Measurements from ENCODE around the gene PIK3CD.
"Not testable (repeated sequence)": the region's sequence is repeated elsewhere in the genome, so short reads cannot be mapped to it uniquely, and the experiment has no call there.

The PIK3CD gene

DNA sequence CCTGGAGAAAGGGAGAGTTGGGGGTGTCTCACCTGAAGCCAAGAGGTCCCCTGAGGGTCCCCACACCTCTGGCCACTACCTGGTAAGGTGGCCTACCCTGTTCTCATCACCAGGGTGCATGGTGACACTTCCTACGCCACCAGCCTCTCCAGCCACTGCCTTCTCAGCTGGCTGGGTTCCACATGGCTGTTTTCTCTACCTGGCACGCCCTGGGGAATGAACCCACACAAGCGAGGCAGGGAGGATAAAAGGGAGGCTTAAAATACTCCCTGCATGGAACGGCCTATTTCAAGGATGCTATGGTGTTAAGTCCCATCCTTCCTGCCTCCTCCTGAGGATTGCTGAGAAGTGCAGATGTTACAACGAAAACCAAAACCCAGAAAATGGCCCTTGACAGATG is 84.7 kb downstream of the PIK3CD start:
- DNase-seq (ENCODE audit: low spot score), result no peak

DNA sequence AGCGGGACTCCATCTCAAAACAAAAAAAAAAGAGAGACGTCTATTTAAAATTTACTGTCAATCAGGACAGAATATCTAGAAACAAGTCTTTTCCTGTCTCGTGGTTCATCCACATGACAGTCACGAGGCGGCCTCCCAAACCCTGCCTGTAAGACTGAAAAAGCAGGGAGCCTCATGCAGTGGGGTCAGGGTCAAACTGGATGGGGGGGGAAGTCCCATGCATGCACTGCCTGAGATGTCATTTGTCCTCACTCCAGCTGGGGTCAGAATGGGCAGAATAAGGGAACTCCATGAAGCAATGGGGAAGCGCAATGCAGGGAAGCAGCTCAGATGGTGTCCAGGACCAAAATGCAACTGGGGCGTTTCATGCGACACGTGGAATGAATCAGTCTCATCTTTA is 85.5 kb downstream of the PIK3CD start:
- no peak for DNase-seq (ENCODE audit: low spot score)

DNA sequence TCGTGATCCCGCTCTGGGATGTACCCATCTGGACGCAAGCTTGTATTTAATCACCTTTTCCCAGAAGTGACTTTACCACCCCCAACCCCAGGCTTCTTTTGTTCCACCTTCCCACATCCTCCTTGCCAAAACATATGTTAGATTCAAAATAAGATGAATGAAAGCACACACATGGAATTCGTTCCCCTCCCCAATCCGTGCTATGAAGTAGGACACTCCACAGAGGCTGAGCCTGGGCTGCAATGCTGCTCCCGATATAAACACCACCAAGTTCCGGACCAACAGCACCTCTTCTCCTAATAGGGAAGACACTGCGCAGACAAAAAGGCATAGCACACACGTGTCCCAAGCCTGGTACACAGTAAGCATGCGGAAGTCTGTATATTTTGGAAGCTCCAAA is 86.1 kb downstream of the PIK3CD start:
- DNase-seq (ENCODE audit: low spot score), result no peak

DNA sequence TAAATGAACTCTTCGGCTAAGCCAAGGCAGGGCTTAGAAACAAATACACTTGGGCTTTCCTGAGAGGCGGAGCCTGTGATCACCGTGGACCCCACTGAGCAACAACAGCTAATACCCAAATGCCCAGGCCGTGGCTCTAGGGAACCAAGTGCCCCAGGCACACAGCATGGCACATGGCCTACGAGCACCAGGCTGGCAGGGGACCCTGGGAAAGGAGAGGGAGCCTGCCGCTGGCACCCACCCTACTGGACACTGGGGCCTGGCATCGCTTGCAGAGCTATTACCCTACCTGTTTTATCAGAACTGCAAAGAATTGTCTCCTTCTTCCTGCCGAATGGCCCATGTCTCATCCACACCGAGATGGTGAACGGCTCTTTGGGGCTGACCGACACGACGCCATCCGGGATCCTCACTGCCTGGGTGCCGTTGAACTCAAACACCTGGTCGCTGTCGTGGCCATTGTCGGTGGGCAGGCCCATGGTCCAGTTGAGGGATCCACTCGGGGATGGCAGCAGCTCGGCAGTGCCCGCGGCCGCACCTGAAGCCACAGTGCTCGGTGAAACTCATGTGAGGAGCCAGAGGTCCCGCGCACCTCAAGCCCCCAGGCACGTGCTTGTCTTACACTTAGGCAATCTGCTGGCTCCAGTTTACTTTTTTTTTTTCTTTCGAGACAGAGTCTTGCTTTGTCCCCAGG is 92.7 kb downstream of the PIK3CD start:
- no peak for DNase-seq (ENCODE audit: low spot score)

DNA sequence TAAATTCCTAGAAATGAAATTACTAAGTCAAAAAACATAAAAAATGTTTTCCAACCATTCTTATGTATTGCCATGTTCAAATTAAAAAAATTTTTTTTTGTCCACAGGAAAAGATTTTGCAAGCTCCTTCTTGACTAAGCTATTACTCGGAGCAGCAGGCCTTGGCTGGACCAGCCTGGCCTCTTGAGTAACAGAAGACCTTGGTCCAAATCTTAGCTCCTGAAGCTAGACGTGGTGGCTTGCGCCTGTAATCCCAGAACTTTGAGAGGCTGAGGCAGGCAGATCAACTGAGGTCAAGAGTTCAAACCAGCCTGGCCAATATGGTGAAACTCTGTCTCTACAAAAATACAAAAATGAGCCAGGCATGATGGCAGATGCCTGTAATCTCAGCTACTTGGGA is 94.7 kb downstream of the PIK3CD start:
- no peak for DNase-seq (ENCODE audit: low spot score)

DNA sequence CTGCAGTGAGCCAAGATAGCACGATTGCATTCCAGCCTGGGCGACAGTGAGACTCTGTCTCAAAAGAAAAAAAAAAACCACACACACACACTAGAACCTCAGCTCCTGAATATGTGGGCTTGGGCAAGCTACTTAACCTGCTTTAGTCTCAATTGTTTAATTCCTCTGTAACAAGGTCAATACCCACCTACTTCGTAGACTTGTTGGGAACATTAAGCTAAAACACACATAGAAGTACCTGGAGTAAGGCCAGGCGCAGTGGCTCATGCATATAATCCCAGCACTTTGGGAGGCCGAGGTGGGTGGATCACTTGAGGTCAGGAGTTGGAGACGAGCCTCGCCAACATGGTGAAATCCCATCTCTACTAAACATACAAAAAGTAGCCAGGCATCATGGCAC is 95.1 kb downstream of the PIK3CD start:
- DNase-seq (ENCODE audit: low spot score), result no peak

DNA sequence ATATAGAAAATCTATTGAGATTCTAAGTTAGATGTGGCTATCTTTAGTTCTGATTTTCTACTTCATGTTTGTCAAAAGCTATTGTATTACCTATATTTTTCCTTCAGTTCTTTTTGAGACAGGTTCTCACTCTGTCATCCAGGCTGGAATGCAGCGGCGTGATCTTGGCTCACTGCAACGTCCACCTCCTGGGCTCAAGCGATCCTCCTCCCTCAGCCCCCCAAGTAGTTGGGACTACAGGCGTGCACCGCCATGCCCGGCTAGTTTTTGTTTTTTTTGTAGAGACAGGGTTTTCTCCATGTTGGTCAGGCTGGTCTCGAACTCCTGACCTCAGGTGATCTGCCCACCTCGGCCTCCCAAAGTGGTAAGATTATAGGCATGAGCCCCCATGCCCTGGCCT is 96.9 kb downstream of the PIK3CD start:
- DNase-seq (ENCODE audit: low spot score), result not testable (repeated sequence)

DNA sequence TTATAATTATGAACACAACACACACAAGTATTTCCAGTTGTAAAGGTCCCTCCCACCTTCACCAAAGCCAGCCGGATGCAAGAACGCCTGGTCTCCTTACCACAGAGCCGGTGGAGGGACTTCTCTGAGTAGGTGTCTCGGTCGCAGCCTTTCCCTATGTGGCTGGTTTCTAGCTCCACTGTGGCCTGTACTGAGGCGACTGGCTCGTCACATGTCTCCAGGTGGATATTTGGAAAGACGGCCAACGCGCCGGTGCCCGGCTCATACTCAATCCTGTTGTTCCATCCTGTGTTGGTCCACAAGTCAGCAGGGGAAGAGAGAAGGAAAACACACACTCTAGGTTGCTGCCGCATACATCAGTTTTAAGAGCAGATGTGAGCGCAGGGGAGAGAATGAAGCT is 97.8 kb downstream of the PIK3CD start:
- DNase-seq (ENCODE audit: low spot score), result no peak

DNA sequence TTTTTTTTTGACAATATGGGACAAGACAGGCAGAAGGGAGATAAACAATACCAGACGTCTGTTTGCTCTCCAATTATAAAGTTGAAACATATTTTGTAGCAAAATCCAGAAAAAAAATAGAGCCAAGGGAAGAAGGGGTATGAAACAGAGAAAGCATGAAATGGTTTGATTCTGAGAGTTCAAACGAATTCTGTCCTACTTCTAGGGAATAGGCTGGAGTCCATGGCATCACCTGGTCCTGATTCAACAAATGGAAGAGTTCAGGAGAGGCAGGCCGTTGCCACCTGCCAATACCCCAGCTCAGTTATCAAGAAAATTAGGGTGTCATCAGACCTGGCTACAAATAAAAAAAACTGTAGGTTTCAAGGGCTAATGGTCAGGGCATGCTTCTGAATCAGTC is 100.4 kb downstream of the PIK3CD start:
- DNase-seq (ENCODE audit: low spot score), result no peak

DNA sequence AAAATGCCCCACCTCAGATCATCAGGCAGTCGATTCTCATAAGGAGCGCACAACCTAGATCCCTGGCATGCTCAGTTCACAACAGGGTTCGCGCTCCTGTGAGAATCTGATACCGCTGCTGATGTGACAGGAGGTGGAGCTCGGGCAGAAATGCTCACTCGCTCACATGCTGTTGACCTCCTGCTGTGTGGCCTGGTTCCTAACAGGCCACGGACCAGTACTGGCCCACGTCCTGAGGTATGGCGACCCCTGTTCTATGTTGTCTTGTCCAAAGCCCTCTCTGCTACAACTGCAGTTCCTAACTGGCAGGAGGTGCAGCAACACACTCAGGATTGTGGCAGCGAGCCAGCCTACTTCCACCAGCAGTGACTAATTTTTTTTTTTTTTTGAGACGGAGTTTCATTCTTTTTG is 101.6 kb downstream of the PIK3CD start:
- DNase-seq (ENCODE audit: low spot score), result no peak

DNA sequence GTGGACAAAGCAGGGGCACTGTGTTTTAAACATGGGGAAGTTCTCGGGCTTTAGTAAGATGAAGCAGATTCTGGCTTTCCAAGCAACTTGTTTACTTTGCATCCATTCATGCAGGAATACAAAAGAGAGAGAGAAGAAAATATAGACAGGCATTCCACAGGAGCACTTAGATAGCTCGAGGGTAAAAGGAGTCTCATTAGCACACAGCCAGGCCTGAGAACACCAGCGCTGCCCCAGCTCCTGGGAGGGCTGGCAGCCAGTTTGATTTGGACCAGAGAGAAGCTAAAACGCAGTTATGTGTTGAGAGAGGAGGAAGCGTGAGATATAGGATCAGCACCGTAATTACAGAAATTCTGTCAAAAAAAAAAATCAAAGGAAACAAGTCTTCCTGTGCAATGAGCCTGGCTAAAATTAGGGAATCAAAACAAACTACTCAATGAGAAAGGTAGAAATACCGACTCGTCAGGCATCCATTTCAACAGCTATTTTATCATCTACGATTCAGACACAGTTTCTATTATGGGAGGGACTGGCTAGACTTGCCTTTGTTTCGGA is 104.0 kb downstream of the PIK3CD start:
- no peak for DNase-seq (ENCODE audit: low spot score)

DNA sequence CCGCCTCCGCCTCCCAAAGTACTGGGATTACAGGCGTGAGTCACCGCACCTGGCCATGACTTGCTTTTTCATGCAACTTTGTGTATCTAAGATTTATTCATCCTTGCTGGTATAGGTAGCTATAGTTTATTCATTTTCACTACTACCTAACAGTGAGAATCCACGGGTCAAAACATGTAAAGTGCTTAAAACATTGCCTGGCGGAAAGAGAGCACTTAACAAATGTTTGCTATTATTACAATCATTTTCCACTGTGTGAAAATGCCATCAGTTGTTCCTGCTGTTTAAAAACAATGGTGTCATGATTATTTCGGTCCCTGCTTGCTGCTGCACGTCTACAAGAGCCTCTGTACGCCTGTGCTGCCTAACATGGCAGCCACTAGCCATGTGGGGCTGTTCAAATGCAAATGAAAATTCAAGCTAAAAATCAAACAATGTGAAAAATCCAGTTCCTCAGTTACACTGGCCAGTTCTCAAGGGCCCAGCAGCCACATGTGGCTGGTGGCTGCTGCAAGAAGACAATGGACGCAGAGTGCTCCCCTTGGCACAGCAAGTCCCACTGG is 107.1 kb downstream of the PIK3CD start:
- no peak for DNase-seq (ENCODE audit: low spot score)

DNA sequence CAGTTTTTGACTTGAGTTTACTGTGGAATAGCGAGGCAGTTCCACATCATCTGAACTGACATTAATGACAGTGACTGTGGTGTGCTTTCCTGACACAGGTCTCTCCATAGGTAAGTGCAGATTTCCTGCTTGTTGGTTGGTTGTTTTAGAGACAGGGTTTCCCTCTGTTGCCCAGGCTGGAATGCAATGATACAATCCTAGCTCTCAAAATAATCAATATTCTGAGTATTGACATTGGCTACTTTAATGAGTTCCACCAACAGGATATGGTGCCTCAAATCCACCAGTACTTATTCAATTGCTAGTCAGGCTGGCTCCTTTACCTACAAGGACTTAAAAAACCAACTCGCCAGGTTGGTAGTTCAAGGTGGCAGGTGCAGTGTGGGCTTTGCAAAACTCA is 108.4 kb downstream of the PIK3CD start:
- DNase-seq (ENCODE audit: low spot score), result no peak

DNA sequence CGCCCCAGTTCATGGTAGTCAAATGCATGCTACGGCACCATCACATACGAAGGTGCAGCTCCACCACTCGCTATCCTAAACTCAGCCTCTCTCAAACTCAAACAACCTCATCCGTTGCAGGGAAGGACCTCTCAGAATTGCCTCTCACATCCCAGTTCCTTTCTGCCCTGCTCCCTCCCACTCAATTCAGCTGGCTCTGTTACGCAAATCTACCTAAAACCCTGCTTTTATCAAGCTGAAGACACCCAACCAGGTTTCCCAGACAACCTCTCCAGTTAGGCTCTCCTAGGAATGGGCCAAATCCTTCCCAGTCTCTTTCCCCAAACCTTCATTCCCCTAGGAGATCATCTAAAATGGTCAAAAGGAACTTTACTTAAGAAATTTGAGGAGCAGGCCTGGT is 109.3 kb downstream of the PIK3CD start:
- DNase-seq (ENCODE audit: low spot score), result no peak

DNA sequence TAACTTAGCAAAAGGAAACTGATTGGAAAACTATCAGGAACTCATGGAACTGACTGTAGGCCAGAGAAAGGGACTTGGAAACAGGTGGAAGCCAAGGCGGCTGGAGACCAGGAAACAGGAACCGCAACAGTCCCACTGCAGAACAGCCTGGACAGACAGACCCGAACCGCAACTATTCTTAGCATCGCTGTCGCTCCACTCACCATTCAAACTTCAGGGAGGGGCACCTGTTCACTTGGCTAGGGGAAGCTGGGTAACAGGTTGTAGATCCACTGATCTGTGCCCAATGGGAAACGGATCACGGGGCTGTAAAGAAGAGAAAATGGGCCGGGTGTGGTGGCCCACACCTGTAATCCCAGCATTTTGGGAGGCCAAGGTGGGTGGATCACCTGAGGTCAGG is 110.3 kb downstream of the PIK3CD start:
- no peak for DNase-seq (ENCODE audit: low spot score)

DNA sequence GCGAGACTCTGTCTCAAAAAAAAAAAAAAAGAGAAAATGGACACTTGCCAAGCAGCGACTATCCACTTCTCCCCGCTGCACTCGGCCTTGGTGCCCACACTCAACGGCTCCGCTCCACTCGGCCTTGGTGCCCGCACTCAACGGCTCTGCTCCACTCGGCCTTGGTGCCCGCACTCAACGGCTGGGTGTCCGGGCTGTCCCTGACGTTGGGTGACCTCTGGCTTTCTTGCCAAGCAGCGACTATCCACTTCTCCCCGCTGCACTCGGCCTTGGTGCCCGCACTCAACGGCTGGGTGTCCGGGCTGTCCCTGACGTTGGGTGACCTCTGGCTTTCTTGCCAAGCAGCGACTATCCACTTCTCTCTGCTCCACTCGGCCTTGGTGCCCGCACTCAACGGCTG is 110.9 kb downstream of the PIK3CD start:
- not testable (repeated sequence) for DNase-seq (ENCODE audit: low spot score)

DNA sequence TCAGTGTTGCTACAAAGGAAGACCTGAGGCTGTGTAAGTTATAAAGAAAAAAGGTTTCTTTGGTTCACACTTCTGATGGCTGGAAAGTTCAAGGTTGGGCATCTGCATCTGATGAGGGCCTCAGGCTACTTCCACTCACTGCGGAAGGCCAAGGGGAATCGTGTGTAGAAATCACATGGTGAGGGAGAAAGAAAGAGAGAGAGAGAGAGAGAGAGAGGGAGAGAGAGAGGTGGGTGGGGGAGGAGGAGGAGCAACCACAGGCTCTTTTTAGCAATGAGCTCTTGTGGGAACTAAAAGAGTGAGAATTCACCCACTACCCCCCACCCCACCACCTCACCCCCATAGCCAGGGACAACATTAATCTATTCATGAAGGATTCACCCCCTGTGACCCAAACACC is 112.4 kb downstream of the PIK3CD start:
- no peak for DNase-seq (ENCODE audit: low spot score)

DNA sequence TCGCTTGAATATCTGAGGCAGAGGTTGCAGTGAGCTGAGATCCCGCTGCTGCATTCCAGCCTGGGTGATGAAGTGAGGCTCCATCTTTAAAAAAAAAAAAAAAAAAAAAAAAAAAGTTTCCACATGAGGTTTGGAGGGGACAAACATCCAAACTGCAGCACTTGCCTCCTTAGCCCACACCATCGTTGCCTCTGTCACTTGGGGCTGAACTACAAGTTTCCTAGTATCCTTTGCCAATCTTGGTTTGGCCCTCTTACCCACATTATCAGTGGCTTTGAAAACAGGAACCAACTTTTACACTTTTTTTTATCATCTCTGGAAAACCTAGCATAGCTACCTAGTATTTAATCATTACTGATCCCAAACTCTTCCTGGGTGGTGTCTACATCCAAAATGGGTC is 113.0 kb downstream of the PIK3CD start:
- no peak for DNase-seq (ENCODE audit: low spot score)

DNA sequence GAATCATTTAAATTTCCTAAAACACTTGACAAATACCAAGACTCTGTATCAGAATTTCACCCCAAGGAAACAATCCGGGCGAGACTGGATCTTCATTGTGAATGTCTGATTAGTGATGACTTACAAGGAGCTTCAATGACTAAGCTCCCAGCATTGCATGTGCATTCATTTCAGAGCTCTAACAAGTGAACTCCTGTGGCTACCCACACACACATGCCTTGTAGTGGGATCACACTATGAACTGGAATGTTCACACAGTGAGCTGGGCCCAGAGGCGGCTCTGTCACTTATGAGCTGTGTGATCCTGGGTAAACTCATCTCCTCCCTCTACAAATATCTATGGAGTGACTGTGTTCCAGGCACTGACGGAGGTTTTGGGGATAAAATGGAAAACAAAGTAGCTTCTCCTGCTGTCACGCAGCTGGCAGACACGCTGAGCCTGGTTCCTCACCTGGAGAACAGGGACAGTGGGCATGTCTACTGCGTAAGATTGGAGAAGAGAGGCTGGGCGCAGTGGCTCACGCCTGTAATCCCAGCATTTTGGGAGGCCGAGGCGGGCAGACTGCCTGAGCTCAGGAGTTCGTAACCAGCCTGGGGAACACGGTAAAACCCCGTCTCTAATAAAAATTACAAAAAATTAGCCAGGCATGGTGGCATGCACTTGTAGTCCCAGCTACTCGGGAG is 115.4 kb downstream of the PIK3CD start:
- DNase-seq (ENCODE audit: low spot score), result no peak

DNA sequence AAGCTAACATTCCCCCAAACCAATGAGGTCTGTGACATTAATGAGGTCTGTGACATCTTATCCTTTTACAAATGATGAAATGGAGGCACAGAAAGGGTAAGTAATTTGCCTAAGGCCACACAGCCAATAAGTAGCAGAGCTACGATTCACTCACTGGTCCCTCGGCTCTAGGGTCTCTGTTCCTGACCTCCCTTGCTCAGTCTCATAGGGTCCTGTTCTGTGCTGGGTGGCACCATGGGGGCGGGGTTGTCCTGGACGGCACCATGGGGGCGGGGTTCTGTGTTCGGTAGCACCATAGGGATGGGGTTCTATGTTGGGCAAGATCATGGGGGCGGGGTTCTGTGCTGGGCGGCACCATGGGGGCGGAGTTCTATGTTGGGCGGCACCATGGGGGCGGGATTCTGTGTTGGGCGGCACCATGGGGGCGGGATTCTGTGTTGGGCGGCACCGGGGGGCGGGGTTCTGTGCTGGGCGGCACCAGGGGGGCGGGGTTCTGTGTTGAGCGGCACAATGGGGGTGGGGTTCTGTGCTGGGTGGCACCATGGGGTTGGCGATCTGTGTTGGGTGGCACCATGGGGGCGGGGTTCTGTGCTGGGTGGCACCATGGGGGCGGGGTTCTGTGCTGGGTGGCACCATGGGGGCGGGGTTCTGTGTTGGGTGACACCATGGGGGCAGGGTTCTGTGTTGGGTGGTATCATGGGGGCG is 116.6 kb downstream of the PIK3CD start:
- no peak for DNase-seq (ENCODE audit: low spot score)

DNA sequence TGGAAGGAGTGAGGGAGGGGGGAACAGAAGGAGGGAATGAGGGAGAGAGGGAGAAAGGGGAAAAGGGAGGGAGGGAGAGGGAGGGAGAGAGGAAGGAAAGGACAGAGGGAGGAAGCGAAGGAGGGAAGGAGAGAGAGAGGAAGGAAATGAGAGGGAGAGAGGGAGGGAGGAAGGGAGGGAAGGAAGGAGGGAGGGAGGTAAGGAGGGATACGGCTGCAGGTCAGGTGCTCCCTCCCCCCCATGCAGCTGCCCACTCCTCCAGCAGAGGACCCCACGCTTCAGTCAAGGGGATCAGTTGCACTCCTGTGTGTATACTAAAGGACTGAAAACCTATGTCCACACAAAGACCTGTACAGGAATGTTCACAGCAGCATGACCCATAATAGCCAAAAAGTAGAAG is 117.5 kb downstream of the PIK3CD start:
- DNase-seq (ENCODE audit: low spot score), result no peak

DNA sequence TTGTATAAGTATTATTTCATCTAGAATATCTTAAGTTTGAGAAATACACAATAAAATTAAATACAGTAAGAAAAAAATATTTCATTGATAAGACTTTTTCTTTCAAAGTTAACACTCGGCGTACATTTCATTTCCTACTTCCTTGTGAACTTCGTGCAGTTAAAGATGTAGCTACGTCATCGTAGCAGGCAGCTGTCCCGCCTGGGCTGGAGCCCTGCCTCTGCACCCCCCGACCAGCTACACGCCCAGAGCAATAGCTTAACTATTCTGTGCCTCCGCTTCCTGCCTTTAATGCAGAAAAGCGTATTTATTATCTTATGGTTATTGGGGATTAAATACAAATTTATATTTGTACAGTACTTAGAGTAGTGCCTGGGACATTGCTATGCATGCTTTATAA is 118.8 kb downstream of the PIK3CD start:
- no peak for DNase-seq (ENCODE audit: low spot score)
